Measurements from ENCODE around the gene CNGB1. TPM values are rescaled to one million over a fixed set of nuclear protein-coding genes. Genes with fewer than 3 reads are reported as not detected.
"Not testable (repeated sequence)": the region's sequence is repeated elsewhere in the genome, so short reads cannot be mapped to it uniquely, and the experiment has no call there.

CNGB1 gene
- total RNA-seq, 3 donors from 2014 or later: 0.14 to 2.0 (median 0.55) TPM

DNA sequence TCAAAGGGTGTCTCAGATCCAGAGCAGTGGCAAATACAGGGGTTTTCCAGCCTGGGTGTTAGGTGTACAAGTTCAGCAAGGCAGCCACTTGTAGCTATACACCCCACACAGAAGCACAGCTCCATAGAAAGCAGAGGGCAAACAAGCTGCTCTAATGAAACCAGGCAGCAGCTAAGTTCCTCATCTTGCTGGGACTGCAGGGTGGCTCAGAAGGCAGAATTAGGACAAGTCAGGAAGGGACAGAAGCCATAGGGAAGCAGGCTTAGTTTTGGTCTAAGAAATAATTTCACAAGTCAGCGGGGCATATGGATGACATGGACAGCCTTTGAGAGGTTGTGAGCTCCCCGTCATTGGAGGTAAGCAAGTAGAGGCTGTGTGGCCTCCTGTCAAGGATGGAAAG lies 23.7 kb downstream of the CNGB1 start:
- no peaks in the 10 kb centered on the region for H3K9me3 ChIP-seq
- H3K4me1 ChIP-seq (ENCODE audit: low read depth): no peaks in the 10 kb centered on the region
- no peak for ATAC-seq
- TF ChIP-seq, protein P1, sequence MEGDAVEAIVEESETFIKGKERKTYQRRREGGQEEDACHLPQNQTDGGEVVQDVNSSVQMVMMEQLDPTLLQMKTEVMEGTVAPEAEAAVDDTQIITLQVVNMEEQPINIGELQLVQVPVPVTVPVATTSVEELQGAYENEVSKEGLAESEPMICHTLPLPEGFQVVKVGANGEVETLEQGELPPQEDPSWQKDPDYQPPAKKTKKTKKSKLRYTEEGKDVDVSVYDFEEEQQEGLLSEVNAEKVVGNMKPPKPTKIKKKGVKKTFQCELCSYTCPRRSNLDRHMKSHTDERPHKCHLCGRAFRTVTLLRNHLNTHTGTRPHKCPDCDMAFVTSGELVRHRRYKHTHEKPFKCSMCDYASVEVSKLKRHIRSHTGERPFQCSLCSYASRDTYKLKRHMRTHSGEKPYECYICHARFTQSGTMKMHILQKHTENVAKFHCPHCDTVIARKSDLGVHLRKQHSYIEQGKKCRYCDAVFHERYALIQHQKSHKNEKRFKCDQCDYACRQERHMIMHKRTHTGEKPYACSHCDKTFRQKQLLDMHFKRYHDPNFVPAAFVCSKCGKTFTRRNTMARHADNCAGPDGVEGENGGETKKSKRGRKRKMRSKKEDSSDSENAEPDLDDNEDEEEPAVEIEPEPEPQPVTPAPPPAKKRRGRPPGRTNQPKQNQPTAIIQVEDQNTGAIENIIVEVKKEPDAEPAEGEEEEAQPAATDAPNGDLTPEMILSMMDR (IDR thresholded peaks at IDR 0.05): no peak
- no peak overlapping the region for H3K4me3 ChIP-seq
- no peaks in the 10 kb centered on the region for H3K36me3 ChIP-seq (ENCODE audit: low read depth)
- DNase-seq: no peak
- intact Hi-C loops (cut with DNase I, micrococcal nuclease): no loop called here

DNA sequence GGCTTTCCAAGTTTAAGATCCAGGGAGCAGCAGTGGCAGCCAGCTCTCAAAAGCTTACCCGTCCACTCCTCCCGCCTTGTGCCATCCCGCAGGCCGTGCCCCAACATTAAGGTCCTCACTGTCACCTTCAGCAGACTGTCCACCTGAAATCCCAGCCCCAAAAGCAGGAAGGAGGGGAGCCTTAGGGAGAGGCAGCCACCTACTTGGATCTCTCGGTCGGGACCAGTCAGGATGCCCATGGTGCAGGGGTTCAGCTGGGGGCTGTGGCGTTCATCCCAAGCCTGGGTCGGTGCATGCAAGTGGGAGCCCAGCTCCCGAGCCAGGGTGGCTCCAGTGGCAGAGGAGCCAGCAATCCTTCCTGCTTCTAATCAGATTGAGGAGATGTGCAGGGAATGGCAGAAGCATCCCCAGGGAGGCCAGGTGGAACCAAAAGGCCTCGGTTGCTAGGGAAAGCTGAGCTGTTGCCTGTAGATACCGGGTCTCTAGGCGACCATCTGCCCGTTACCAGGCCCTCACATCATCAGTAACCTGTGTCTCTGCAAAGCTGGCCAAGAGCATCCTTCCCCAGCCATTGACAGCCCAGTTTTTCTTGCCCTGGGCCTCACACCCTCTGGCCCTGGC lies 24.6 kb downstream of the CNGB1 start:
- intact Hi-C loops (cut with DNase I, micrococcal nuclease): no loop called here
- Histone ChIP-seq H3K9me3 (no peaks in the 10 kb centered on the region), H3K4me1 (ENCODE audit: low read depth) (no peaks in the 10 kb centered on the region), H3K4me3 (no peak overlapping the region), H3K36me3 (ENCODE audit: low read depth) (no peaks in the 10 kb centered on the region)
- DNase-seq (no peak), ATAC-seq (no peak)
- TF ChIP-seq, protein P1 (IDR thresholded peaks at IDR 0.05): no peak

DNA sequence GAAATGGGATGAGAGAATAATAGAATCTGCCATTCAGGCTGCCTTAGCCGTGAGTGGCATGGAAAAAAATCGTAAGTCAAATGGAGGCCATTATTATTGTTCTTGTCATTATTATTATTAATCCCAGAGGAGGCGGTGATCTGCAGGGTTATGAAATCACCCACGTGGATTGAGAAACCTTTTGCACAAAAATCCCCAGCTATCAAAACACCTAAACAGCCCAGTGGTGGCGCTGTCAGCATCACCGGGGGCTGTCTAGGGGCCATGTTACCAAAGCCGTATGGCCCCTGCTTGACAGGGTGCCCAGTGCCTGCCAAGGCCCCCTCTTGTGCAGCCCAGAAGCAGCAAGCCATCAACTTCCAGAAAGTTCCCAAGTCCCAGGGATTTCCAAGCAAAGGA lies 25.2 kb downstream of the CNGB1 start:
- ATAC-seq (no peak), DNase-seq (no peak)
- TF ChIP-seq, protein P1 (IDR thresholded peaks at IDR 0.05): no peak
- intact Hi-C loops (cut with DNase I, micrococcal nuclease): no loop called here
- Histone ChIP-seq H3K4me1 (ENCODE audit: low read depth) (no peaks in the 10 kb centered on the region), H3K4me3 (no peak overlapping the region), H3K36me3 (ENCODE audit: low read depth) (no peaks in the 10 kb centered on the region), H3K9me3 (no peaks in the 10 kb centered on the region)

DNA sequence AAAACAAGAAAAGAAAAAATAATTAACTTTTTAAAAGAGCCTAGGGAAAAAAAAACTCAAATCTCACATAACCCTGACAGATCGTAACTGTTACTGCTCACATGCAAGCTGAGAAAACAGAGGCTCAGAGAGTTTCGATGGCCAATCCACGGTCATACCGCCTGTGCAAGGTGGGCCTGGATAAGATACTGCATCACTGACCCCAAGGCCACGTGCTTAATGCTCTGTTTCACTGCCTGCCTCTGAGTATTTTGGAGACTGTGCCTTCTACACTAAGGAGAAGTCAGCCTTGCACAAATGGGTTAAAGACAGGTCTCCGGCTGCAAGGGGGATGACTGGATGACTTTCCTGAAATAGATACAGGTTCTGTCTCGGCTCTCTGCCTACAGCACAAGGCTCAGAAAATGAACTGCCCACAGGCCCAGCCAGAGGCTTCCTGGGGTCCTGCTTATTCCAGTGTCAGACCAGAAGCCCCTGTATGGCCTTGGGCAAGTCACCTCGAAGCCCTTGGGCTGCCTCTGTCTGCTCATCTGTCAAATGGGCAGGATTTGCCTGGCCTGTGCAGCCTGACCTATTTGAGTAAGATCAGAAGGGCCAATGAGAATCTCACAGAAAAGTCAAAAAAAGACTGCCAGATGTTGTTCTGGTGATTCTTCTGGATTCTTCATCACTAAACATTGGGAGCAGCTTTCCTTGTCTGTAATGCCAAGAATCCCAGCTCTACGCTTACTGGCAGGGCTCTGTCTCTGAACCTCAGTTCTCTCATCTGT lies 25.8 kb downstream of the CNGB1 start:
- TF ChIP-seq, protein P1 (IDR thresholded peaks at IDR 0.05): no peak
- intact Hi-C loops (cut with DNase I, micrococcal nuclease): no loop called here
- Histone ChIP-seq H3K4me3 (no peak overlapping the region), H3K36me3 (ENCODE audit: low read depth) (no peaks in the 10 kb centered on the region), H3K4me1 (ENCODE audit: low read depth) (no peaks in the 10 kb centered on the region), H3K9me3 (no peaks in the 10 kb centered on the region)
- DNase-seq: no peak
- no peak for ATAC-seq

DNA sequence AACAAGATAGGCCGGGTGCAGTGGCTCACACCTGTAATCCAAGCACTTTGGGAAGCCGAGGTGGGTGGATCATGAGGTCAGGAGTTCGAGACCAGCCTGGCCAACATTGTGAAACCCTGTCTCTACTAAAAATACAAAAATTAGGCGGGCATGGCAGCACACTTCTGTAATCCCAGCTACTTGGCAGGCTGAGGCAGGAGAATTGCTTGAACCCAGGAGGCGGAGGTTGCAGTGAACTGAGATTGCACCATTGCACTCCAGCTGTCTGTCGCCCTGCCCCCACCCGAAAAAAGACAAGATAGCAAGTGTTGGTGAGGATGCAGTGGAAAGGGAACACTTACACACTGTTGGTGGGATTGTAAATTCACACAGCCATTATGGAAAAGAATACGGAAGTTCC lies 27.5 kb downstream of the CNGB1 start:
- ATAC-seq; H3K9me3 ChIP-seq; DNase-seq; H3K4me3 ChIP-seq; H3K36me3 ChIP-seq (ENCODE audit: low read depth); H3K4me1 ChIP-seq (ENCODE audit: low read depth); intact Hi-C loops (cut with DNase I, micrococcal nuclease): not testable (repeated sequence)

DNA sequence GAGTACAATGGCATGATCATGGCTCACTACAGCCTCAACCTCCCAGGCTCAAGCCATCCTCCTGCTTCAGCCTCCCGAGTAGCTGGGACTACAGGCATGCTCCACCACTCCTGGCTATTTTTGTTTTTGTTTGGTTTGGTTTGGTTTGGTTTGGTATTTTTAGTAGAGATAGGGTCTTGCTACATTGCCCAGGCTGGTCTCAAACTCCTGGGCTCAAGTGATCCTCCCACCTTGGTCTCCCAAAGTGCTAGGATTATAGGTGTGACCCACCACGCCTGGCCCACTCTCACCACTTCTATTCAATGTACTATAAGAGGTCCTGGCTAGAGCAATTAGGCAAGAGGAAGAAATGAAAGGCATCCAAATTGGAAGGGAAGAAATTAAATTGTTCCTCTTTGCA lies 29.0 kb downstream of the CNGB1 start:
- H3K9me3 ChIP-seq; H3K4me3 ChIP-seq; H3K4me1 ChIP-seq (ENCODE audit: low read depth); intact Hi-C loops (cut with DNase I, micrococcal nuclease); H3K36me3 ChIP-seq (ENCODE audit: low read depth); ATAC-seq; DNase-seq: not testable (repeated sequence)

Data from mucosa of descending colon (tissue), 3 donors.